Raji (cell line): ENCODE data around the gene HPS4.

Experiments used
- POLR2A ChIP-seq: IDR thresholded peaks from 2 replicates; pipeline ENCODE4 v1.6.1; 2011; ENCODE audit warnings: low read depth, low read length, control low read depth; ENCODE audit not compliant: insufficient read depth

HPS4 gene

DNA sequence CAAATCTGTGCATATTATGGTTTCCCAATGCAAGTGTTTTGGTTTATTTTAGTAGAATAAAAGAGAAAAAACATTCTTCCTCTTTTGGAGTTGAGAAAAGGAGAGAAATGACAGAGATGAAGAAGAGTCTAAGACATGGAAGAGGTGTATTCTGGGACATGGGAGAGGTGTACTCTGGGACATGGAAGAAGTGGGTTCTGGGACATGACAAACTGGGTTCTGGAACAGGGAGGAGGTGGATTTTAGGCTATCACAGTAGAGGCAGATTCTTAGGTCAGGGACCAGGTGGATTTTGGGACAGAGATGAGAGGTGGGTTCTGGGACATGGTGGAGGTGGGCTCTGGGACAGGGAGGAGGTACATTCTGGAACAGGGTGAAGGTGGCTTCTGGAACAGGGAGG, 56.7 kb downstream of the HPS4 start:
- TF ChIP-seq POLR2A: no peak

DNA sequence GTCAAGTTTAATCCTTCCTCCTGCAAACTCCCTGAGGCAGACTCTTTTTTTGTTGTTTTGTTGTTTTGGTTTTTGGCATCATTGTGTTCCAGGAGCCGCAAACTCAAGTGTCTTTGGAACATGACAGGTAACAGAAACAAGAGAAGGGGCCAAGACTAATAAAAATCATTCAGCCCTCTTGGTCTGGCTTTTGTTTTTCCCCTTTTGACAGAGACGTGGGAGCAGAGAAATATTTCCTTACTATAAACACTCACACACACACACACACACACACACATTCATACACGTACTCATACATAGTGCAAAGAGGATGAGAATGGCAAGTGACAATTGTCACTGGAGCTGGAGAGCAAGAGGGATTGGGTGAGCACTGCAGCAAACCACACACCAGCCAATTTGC, 65.0 kb downstream of the HPS4 start:
- TF ChIP-seq POLR2A: no peak

DNA sequence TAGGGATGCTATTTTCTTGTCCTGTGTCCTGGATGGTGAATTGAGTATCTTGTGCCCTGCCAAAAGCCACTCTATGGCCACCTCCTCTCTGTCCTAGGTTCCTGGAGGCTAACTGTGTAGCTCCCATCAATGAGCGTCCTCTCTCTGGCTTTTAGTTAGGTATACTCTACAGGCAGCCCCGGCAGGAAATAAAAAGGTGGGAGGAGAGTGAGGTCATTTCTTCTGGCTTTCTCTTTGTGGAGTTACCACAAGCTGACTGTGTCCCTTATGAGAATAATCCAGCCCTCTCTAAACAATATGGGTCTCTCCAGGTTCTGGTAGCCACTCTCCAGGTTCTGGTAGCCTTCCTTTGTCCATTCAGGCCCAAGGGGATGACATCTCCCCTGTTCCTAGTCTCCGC, 66.2 kb downstream of the HPS4 start:
- no peak for TF ChIP-seq POLR2A

DNA sequence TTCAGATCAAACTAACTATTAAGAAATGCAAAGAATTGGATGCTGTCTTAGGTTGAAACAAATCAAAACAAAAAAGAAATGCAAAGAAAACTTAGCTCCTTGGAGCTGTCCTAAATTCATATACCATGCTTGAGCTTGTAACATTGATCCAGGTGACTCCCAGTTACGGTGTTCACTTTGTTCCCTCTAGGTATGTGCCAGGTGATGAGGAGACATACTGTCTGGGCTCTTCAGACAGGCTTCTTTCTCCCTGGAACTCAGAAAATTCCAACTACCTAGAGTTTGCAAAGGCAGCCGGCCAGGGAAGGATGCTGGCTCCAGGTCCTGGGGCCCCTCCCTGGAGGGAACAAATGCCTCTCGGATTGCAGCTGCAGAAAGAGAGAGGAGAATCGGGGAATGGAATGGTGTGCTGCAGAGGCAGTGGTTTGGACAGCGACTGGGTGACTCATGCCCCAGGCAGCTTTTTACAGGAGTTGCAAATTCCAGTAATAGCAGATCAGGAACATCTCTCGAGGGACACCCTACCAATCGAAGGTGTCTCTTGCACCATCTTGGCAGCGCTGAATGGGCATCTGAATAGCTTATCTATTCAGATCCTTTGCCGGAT, 66.8 kb downstream of the HPS4 start:
- no peak for TF ChIP-seq POLR2A

DNA sequence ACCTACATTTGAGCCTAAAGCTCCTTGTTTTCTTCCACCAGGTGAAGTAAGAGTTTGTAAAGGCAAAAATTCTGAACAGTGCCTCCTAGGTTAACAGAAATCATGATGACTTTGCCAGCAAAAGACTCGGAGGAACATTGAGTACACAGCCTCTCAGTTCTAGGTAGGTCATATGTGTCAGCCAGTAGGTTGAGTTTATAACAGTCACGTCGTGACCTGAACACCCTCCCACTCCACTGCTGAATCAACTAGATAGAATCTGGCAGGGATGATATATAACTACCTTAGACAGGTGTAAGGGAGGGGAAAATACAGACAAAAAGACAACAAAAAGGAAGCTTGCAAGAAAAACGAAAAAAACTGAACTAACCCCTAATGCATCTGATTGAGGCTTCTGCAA, 67.3 kb downstream of the HPS4 start:
- no peak for TF ChIP-seq POLR2A

DNA sequence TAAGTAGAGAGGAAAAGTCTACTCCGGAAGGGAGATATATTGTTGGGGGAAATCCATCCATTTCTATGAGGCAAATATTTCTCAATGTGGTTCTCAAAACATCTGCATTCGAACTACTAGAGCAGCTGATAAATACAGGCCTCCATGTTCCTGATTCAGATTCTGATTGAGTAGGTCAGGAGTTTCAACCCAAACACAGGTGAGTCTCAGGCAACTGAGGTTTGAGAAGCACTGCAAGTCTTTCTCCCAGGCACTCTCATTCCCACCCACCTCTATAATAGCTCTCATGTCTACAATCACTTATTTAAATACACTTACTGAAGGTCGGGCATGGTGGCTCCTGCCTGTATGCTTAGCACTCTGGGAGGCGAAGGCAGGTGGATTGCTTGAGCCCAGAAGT, 69.2 kb downstream of the HPS4 start:
- no peak for TF ChIP-seq POLR2A

DNA sequence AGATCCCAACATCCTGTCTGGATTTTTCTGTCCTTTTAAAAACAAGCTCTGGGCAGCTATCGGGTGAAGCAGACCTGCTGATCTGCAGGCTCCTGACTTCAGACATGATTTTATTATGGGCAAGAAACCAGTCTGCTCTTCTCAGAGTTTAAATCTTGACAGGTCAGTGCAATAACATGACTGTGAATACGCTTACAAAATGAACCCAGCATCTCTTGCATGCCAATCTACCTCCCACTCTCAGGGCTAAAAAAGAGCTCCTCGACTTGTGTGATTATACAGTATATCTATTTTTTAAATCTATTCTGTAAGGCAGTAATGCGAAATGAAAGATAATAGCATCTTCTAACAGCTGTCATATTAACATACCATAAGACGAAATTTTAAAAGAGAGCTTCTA, 73.2 kb downstream of the HPS4 start:
- TF ChIP-seq POLR2A: no peak

DNA sequence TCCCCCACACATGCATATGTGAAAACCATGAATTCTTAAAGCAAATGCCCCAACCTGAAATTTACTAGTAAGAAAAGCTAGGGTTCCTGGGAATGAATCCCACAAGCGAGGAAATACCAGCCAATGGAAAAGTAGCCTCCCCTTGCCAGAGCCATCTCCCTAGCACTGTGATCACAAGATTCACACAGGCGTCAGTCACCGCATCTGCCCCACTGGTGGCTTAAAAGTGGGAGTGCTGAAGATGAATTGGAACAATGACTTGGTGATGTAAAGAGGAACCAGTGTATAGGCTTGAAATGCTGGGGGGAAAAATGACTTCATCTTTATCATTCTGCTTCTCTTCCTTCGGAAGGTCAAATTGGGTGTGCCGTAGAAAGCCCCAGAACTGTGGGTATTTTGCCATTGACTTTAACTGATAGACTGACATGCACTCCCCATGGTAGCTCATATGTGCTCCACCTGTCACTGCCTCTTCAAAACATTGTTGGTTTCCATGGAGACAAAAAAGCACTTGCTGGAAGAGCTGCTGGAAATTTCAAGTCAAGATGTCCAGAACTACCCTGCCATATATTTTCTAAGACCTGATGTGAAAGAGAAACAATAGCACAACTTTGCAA, 73.8 kb downstream of the HPS4 start:
- no peak for TF ChIP-seq POLR2A

DNA sequence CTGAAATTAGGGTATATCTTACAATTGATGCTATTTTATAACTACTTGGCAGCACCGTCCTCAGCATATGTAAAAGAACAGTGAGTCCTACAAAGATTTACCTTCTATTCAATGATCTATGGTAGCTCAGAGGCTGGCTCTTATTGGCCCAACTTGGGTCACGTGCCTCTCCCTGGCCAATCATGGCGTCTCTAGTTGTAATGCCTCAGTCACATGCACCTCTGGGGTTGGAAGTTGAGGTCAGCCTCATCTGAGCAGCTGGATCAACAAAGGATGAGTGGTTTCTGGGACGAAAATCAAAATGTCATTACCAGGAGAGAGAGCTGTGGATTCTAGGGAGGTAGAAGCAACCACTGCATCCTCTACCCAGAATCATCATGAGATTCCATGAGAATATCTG, 77.5 kb downstream of the HPS4 start:
- TF ChIP-seq POLR2A: no peak

DNA sequence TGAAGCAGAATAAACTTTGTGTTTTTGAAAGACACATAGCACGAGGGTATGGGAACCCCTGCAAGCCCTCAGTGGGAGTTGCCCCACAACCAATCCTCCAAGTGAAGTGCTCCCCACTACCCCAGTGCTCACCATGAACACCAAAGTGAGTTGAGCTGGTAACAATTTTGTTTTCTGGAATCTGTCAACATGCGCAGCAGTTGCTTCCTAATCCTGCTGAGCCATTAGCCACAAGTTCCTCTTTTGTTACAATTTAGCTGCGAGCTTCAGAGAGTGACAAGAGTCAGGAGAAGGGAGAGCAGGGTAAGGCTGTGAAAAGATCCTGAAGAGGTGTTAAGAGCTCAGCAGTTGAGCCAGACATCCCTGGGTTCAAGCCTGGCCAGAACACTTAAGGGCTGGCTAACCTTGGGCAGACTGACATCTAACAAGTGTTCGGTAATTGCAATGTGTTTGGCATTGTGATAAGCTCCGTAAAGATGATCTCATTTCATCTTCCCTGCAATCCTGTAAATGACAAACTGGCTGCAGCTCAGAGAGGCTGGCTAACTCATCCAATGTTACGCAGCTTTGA, 78.6 kb downstream of the HPS4 start:
- TF ChIP-seq POLR2A: no peak

DNA sequence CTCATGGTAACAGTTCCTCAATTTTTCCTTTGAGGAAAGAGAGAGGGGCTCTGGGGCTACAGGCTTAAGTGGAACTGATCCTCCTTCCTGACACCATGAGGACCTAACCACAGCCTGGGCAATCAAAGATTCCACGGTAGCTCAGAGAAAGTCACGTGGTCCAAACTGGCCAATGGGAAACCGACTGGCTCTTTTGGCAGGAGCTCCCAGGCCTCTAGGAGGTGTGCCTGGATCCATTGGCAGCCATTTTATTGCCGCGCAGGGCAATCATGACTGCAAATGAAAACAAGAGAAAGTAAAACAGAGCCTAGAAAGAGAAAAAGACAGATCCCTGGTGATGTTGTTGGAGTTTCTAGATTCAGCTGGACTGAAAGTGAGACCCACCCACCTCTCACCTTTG, 81.9 kb downstream of the HPS4 start:
- no peak for TF ChIP-seq POLR2A
